ENCODE measurements around the gene TEAD4.

Gene TEAD4

DNA sequence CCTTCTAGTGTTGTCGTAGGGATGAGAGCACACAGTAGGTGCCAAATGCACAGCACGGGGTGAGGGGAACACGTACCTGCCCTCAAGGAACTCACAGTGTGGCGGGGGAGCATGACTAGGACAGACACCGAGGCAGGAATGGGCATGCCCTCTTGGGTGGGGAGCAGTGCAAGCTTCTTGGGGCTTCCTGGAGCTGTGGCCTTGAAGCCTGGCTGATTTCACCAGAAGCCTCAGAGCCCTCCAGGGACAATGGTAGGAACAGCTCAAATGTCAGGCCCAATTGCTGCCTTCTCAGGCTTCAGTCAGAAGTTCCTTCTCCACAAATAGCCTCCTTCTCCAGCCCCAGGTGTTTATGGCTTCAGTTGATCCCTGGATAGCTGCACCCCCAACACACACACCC is 43.4 kb downstream of the TEAD4 start:
- no peak for DNase-seq (ENCODE audit: low spot score)

GRCh38 chr12:3003357-3003992 is 44.3 kb downstream of the TEAD4 start:
- no peak for DNase-seq (ENCODE audit: low spot score)

DNA sequence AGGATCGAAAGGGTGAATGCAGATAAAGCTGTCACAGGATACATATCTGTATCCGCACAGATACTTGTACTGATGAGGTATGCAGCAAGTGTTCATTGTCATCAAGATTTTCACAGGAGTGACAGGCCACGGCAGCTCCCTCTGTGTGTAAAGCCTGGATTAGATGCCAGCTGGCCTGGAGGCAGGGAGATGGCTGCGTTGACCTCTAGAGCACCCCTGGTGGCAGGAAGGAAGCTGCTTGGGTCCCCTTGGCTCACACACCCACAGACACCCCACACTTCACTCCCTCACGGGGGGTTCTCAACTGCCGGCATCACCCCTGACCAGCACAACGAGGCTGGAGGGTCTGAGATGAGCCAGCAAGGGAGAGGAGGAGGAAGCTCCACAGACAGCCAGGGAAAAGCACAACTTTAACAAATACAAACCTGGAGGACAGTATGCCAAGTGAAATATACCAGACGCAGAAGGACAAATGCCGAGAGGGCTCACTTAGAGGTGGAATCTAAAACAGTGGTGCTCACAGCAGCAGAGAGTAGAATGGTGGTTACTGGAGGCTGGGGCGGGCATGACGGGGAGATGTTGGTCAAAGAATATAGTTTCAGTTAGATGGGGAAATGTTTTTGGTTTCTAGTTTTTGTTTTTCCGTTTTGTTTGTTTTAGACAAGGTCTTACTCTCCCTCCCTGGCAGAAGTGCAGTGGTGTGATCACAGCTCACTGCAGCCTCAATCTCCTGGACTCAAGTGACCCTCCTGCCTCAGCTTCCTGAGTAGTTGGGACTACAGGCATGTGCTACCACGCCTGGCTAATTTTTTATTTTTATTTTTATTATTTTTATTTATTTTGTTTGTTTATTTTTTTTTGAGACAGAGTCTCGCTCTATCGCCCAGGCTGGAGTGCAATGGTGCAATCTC is 45.7 kb downstream of the TEAD4 start:
- DNase-seq (ENCODE audit: low spot score), result no peak

DNA sequence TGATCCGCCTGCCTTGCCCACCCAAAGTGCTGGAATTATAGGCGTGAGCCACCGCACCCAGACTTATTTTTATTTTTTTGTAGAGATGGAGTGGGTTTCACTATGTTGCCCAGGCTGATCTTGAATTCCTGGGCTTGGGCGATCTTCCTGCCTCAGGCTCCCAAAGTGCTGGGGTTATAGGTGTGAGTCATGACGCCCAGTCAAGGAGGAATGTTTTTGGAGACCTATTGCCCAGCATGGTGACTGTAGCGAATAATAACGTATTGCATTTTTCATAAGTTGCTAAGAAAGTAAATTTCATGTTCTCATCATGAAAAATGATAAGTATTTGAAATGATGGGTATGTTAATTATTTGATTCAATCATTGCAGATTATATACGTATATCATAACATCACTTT is 46.5 kb downstream of the TEAD4 start:
- no peak for DNase-seq (ENCODE audit: low spot score)

- DNase-seq (ENCODE audit: low spot score), result no peak
These were observed 50.6 kb downstream of the TEAD4 start for GRCh38 chr12:3009780-3010179.

DNA sequence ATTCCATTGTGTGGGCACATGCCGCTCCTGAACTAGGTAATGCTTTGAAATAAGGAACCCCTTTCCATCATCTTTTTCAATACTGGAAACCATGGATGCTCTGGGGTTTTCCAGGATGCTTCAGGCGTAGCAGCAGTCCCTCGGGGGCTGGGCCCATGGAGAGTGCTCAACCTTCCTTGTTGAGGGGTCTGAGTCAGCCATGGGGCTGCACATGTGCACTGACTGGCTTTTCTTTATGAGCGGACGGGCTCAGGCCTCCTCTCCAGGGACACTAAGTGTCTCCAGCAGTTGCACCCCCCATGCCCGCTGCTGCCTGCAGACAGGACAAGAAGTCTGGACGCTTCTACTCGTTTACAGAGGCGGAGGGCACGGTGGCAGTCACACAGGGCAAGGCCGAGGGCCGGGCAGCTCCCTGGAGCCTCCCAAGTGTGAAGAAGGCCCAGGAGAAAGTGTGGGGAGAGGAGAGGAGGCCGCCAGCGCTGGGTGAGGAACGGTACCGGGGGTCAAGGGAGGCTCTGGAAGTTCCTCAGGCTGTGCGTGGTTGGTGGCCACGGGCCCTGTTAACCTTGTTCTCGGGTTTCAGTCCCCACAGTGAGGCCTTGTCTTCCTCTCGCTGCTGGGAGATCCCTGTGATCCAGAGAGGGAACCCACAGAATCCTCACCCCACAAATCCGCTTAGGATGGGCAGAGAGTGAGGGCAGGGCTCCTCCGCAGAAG is 51.2 kb downstream of the TEAD4 start:
- no peak for DNase-seq (ENCODE audit: low spot score)

DNA sequence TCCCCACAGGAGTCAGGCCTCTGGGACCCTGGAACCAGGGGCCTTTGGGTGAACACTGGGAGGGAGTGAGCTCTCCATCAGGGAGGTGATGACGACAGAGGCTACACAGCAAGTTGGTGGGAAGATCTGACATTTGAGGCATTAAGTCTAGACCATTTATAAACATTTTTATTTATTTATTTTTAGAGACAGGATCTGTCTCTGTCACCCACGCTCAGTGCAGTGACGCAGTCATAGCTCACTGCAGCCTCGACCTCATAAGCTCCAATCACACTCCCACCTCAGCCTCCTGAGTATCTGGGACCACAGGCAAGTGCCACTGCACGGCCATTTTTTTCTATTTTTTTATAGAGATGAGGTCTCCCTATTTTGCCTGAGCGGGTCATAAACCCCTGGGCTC is 53.6 kb downstream of the TEAD4 start:
- DNase-seq (ENCODE audit: low spot score), result no peak

- DNase-seq (ENCODE audit: low spot score), result no peak
These were observed 55.4 kb downstream of the TEAD4 start for GRCh38 chr12:3014641-3015040.

GRCh38 chr12:3015356-3015755 is 56.2 kb downstream of the TEAD4 start:
- DNase-seq (ENCODE audit: low spot score), result no peak

DNA sequence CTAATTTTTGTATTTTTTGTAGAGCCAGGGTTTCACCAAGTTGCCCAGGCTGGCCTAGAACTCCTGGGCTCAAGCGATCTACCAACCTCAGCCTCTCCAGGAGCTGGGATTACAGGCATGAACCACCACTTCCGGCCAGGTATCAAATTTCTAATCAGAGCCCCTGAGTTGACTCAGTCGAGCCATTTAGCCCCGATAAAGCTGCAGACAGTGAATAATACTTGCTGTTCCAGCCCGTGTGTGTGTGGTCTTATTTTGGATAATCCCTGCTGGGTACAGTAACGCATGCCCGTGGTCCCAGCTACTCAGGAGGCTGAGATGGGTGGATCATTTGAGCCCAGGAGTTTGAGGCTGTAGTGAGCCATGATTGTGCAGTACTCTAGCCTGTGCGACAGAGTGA is 57.0 kb downstream of the TEAD4 start:
- DNase-seq (ENCODE audit: low spot score), result no peak

DNA sequence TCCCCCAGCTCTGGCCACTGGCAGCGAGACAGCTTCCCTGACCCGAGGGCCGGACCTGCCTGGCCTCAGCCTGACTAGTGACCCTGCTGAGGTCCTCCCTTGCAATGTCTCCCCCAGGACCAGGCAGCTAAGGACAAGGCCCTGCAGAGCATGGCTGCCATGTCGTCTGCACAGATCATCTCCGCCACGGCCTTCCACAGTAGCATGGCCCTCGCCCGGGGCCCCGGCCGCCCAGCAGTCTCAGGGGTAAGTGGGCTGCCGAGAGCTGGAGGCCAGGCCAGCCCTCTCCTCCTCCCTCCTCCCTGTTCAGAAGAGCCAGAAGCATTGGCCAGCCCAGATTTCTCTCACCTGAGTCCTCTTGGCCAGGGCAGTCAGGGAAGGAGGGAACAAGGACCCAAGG is 58.1 kb downstream of the TEAD4 start:
- no peak for DNase-seq (ENCODE audit: low spot score)

DNA sequence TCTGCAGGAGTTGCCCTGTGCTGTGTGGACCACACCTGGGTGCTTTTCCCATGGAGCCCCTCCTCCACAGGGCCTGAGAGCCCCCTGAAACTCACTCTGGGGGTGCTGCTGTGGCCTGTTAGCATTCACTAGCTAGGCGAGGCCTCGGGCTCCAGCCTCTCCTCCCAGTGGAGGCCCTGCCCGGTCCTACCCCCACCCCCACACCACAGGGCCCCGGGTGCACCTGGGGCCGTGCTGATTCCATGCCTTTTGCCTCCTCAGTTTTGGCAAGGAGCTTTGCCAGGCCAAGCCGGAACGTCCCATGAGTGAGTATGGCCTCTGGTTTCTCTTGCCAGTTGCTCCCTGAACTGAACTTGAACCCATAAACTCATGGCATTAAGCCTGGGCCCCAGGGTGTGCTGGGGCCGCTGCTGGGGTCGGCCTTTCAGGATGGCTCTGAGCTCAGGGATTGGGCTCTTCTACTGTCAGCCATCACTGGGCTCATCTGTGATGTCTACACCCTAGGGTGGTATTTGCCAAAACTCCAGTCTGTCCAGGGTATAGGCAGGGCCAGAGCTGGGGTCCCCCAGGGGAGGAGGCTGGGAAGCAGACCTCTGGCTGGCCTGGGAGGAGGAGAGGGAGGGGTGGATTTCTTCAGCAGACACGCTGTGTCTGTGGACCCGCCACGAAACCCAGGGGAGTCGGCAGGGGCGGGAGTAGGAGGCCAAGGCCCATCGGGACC is 59.2 kb downstream of the TEAD4 start:
- DNase-seq (ENCODE audit: low spot score), result no peak

GRCh38 chr12:3019005-3019680 is 59.9 kb downstream of the TEAD4 start:
- DNase-seq (ENCODE audit: low spot score), result no peak

- no peak for DNase-seq (ENCODE audit: low spot score)
These were observed 61.2 kb downstream of the TEAD4 start for GRCh38 chr12:3020399-3020798.

GRCh38 chr12:3020850-3021435 is 61.7 kb downstream of the TEAD4 start:
- no peak for DNase-seq (ENCODE audit: low spot score)

DNA sequence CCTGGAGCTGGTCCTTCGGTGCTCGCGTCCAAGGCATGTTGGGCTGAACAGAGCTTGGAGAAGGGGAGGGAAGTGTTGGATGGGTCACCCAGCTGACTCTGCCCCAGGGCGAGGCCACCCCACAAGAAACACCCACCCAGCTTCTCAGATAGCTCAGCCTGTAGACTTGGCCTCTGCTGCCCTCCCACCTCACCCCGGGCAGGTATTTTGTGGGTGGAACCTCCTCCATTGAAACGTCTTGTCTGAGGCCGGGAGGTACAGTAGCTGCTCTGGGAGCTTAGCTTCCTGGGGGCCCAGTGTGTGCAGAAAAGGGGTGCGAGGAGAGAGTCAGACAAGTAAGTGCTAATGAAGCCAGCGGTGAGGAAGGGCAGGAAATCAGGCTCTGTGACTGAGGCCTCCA is 63.2 kb downstream of the TEAD4 start:
- no peak for DNase-seq (ENCODE audit: low spot score)

DNA sequence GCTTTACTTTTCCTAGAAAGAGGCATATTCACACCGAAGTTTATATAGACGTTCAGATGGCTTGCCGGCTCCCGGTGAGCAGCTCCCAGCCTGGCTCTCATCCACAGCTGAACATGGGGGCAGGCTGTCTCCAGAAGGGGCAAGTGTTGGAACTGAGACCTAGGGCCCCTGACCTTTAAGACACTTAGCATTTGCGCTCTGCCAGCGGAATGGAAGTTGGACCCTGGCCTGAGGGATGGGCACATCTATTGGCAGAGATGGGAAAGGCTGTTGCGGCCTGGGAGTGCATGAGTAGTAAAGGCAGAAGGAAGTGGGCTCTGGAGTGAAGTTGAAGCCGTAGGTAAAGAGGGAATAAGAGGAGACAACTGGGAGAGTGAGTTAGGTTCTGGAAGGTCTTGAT is 63.8 kb downstream of the TEAD4 start:
- no peak for DNase-seq (ENCODE audit: low spot score)

- no peak for DNase-seq (ENCODE audit: low spot score)
These were observed 68.9 kb downstream of the TEAD4 start for GRCh38 chr12:3028108-3028507.

DNA sequence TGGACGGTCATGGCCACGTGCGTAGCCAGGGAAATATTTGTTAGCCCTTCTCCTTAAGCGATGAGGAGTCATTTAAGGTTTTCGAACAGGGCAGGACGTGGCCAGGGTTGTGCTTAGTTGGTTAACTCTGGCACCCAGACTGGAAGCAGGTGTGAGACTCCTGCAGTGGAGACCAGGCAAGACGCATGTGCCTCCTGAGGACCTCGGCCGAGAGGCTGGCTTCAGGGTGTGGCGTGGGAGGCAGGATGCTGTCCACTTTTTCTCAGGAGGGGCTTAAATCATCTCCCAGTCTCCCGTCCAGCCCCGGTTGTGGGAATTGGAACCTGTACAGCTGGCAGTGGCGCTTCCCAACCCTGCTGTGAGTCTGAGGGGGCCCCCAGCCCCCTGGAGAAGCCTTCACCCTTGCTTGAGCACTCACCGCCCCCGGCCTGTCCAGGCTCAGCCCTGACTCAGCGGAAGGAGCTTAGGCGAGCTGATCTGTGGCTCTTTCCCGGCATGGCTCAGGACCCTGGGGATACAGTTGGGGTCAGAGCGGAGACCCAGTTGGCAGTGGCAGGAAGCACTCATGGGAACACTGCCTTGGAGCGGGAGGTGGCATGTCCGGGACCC is 71.7 kb downstream of the TEAD4 start:
- no peak for DNase-seq (ENCODE audit: low spot score)

GRCh38 chr12:3032161-3032560 is 73.0 kb downstream of the TEAD4 start:
- no peak for DNase-seq (ENCODE audit: low spot score)

All from ecto neural progenitor cell (in vitro differentiated cells).